H1 (cell line): ENCODE measurements around the gene MOK. TPM values are rescaled to one million over a fixed set of nuclear protein-coding genes. Genes with fewer than 3 reads are reported as not detected.

Source experiments
- BRCA1 ChIP-seq: IDR thresholded peaks from 2 replicates; pipeline ENCODE4 v1.6.1; 2012; ENCODE audit warnings: low read depth, low read length, improper control_type of control experiment
- polyA plus RNA-seq, 7 experiments: library from polyadenylated mRNA; depleted of rRNA in 3 of 7; stranded (reverse) in 5 of 7; unstranded in 2 of 7; fragments of >200 nt in 5 of 7; fragments of 200-250 nt in 2 of 7; gene quantifications; 1 replicate in 5 of 7; 2 replicates in 1 of 7; 4 replicates in 1 of 7; pipeline versions ENCODE4 v1.2.1 to v1.2.3, GENCODE V29; 2011 to 2013; ENCODE audit warnings: missing spikeins in 2 of 7, mixed read lengths in 2 of 7
- total RNA-seq: library from RNA; stranded (reverse); fragmentation: NEBNext Ultra II Directional; extraction: Animal tissue kit (Norgen Biotek cat#: 25700); gene quantifications from 2 replicates; pipeline ENCODE4 v1.2.1, GENCODE V29; 2021

Gene MOK
- total and polyA plus RNA-seq, 2 of the 8 experiments (the other 6 are each of a cell fraction or from before 2014, with no cell fraction given): 2.1 to 2.5 TPM

DNA sequence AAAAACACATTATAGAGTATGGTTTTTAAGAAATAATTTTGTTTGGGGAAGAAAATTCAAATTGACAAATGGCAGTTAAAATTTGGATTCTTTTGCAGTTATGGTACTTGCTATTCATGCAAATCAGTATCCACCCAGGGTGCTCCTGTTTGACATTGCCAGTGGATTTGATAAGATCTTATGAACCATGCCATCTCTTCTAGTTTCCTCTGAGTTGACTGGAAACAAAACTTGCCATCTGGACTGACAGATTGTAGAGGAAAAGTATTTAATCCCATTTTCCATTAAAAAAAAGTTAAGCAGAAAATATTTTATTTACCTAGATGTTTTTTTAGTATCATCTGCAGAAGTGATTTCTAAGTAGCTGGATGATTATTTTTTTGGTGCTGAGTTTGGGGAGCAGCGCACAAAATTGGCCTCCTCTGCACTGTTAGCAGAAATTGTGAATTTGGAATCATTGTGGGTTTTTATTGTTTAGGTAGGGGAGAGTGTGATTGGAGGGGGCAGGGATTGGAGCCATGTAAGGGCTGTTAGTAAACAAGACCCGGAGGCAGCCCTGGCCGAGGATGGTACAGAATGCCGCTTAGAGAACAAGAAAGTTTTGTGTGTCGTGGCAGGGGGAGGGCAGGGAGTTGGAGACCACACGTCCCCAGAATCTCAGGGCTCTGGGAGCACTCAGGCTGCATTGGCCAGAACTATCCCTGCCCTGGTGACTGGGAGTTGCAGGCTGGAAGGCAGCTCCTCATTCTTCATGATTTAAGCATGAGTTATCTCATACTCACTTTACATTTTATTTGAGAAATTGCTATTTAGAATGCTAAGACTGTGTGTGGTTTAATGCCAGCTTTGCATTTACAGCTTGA is 108.7 kb downstream of the MOK start (continued):
- TF ChIP-seq BRCA1: no peak
